Lower lobe of right lung (tissue), 2 donors: ENCODE results near the gene RNF166. TPM values are rescaled to one million over a fixed set of nuclear protein-coding genes. Genes with fewer than 3 reads are reported as not detected.

Experiments
- ATAC-seq, 2 donors: fragments of 200-7000 bp; cut with Tn5 transposase; one replicate each; pipeline ENCODE4 v1.9.1; 2020 to 2022; ENCODE audit warnings: mild to moderate bottlenecking in 2 of 2, moderate library complexity in 2 of 2
- DNase-seq: peaks from one replicate; pipeline ENCODE4 v3.0.0-alpha.2; 2020
- H3K27ac ChIP-seq: fragments of 200-600 bp; one replicate; pipeline ENCODE4 v1.8.0; 2022
- H3K27me3 ChIP-seq: fragments of 200-600 bp; one replicate; pipeline ENCODE4 v1.8.0; 2022; ENCODE audit warnings: low read depth
- H3K36me3 ChIP-seq: fragments of 200-600 bp; one replicate; pipeline ENCODE4 v1.8.0; 2022; ENCODE audit warnings: mild to moderate bottlenecking
- H3K4me1 ChIP-seq: fragments of 200-600 bp; one replicate; pipeline ENCODE4 v1.8.0; 2022
- H3K4me3 ChIP-seq: fragments of 200-600 bp; one replicate; pipeline ENCODE4 v1.8.0; 2022; ENCODE audit warnings: mild to moderate bottlenecking
- H3K9me3 ChIP-seq: fragments of 200-600 bp; one replicate; pipeline ENCODE4 v1.8.0; 2022
- intact Hi-C: fragments of 100-400 bp; cut with DNase I; formaldehyde crosslinking; loops from one replicate; pipeline ENCODE4 v1.11.0; 2022
- total RNA-seq: library from RNA; stranded (reverse); fragmentation: NEBNext Ultra II Directional; extraction: Animal tissue kit (Norgen Biotek cat#: 25700); gene quantifications from one replicate; pipeline ENCODE4 v1.2.1, GENCODE V29; 2021
- TF ChIP-seq, protein P1 (sequence below): fragments of 200-600 bp; IDR thresholded peaks from one replicate; pipeline ENCODE4 v1.8.0; 2022; ENCODE audit warnings: antibody characterized with exemption, mild to moderate bottlenecking
- donor health status: DM: no; HTN: yes; CAD: no; lungs with severe emphysema.

RNF166 gene
- total RNA-seq, 1 donor from 2014 or later: 61.9 TPM

- DNase-seq (no peak), ATAC-seq (no peak)
- intact Hi-C loops: no loop called here
- H3K36me3 ChIP-seq: peaks cover 62% of the 10 kb centered on the region
- peaks cover 29% of the 10 kb centered on the region for H3K4me1 ChIP-seq
- no peak overlapping the region for H3K4me3 ChIP-seq
- H3K9me3 ChIP-seq: no peaks in the 10 kb centered on the region
- no peaks in the 10 kb centered on the region for H3K27me3 ChIP-seq
- TF ChIP-seq, protein P1, sequence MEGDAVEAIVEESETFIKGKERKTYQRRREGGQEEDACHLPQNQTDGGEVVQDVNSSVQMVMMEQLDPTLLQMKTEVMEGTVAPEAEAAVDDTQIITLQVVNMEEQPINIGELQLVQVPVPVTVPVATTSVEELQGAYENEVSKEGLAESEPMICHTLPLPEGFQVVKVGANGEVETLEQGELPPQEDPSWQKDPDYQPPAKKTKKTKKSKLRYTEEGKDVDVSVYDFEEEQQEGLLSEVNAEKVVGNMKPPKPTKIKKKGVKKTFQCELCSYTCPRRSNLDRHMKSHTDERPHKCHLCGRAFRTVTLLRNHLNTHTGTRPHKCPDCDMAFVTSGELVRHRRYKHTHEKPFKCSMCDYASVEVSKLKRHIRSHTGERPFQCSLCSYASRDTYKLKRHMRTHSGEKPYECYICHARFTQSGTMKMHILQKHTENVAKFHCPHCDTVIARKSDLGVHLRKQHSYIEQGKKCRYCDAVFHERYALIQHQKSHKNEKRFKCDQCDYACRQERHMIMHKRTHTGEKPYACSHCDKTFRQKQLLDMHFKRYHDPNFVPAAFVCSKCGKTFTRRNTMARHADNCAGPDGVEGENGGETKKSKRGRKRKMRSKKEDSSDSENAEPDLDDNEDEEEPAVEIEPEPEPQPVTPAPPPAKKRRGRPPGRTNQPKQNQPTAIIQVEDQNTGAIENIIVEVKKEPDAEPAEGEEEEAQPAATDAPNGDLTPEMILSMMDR: no peak
- no peak overlapping the region for H3K27ac ChIP-seq
Measured at GRCh38 chr16:88653596-88654362, 52.4 kb downstream of the RNF166 start.

DNA sequence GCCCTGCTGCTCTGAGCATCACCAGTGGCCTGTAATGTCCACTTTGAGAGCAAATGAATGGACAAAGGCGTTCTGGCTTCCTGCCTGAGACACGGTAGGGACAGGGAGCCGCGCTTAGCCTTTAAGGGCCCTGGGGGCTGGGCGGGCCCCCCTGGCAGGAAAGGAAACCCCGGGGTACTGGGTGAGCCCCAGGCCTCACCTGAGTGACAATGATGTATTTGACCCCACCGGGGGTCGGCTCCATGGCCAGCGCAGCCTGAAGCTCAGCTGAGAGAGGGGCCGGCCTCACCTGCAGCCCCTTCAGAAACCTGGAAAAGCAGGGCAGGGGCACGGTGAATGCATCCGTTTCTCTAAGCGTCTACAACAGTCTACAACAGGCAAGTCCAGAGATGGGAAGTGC lies 53.1 kb downstream of the RNF166 start:
- Histone ChIP-seq H3K27me3 (no peaks in the 10 kb centered on the region), H3K36me3 (peaks cover 59% of the 10 kb centered on the region), H3K4me1 (peaks cover 29% of the 10 kb centered on the region), H3K9me3 (no peaks in the 10 kb centered on the region), H3K4me3 (no peak overlapping the region), H3K27ac (no peak overlapping the region)
- no peak for DNase-seq
- TF ChIP-seq, protein P1: no peak
- no peak for ATAC-seq
- intact Hi-C loops: no loop called here

DNA sequence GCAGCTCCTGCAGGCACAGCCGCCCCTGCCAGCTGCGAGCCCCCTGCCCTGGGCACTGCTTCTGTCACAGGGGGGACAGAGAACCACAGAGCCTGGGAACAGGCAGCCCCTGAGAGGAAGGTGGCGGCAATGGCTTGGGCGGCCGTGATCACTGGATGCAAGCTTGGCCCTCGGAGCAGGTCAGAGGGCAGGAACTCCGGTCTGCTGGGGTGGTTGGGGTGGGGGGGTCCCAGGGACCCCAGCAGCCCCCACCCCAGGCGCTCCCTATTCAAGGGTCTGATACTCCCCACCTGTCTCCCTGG lies 53.5 kb downstream of the RNF166 start:
- H3K27me3 ChIP-seq: no peaks in the 10 kb centered on the region
- intact Hi-C loops: no loop called here
- H3K9me3 ChIP-seq: no peaks in the 10 kb centered on the region
- TF ChIP-seq, protein P1: no peak
- H3K36me3 ChIP-seq: peaks cover 55% of the 10 kb centered on the region
- no peak overlapping the region for H3K27ac ChIP-seq
- no peak for ATAC-seq
- peaks cover 29% of the 10 kb centered on the region for H3K4me1 ChIP-seq
- no peak for DNase-seq
- H3K4me3 ChIP-seq: no peak overlapping the region

DNA sequence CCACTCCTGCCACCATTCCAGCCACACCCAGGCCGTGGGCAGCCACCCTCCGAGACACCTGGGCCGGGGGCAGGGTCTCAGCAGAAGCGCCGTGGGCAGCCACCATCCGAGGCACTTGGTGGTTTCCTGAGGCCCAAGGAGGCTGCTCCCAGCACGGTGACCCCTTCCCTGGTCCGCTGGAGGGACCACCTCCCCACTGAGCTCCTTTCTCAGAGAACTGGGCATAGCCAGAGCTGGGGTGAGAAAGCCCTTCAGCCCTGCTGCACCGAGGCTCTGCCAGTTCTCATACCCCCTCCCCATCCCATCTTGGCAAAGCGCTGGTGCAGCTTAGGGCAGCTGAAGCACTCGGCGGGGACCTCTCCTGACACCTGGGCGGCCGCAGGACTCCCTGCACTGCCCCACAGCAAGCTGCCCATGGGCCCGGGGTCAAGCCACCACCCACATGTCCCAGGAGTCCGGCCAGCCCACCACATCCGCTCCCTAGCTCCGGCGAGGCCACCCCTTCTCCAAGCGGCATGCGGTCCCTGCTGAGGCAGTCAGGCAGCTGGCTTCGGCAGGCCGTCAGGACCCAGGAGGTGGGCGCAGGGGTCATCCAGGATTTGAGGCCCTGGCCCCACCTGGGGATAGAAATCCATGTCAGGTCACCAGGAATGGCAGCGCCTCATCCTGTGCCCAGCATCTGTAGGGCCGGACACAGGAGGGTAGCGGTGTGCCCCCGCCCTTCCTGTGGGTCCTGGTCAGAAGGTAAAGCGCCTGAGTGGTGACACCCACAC lies 54.0 kb downstream of the RNF166 start:
- no peak overlapping the region for H3K4me3 ChIP-seq
- H3K9me3 ChIP-seq: no peaks in the 10 kb centered on the region
- H3K27me3 ChIP-seq: no peaks in the 10 kb centered on the region
- H3K4me1 ChIP-seq: peaks cover 29% of the 10 kb centered on the region
- TF ChIP-seq, protein P1: no peak
- no peak for ATAC-seq
- intact Hi-C loops: no loop called here
- peaks cover 51% of the 10 kb centered on the region for H3K36me3 ChIP-seq
- peak; percentile 50 for DNase-seq
- H3K27ac ChIP-seq: peak overlapping the region; percentile 90

- Histone ChIP-seq H3K36me3 (peaks cover 44% of the 10 kb centered on the region), H3K27ac (peak overlapping the region; percentile 90), H3K4me1 (peaks cover 29% of the 10 kb centered on the region), H3K27me3 (no peaks in the 10 kb centered on the region), H3K9me3 (no peaks in the 10 kb centered on the region), H3K4me3 (peak overlapping the region; percentile 91)
- DNase-seq (peak; percentile 74), ATAC-seq (peak; percentile 46 to 69)
- intact Hi-C loops: no loop called here
- TF ChIP-seq, protein P1: no peak
Measured at GRCh38 chr16:88651276-88651988, 54.8 kb downstream of the RNF166 start.
